KOPT-K1 (cell line): ENCODE measurements around the gene TMEM176A.
"Not testable (repeated sequence)": the region's sequence is repeated elsewhere in the genome, so short reads cannot be mapped to it uniquely, and the experiment has no call there.

Source experiments
- H3K27ac ChIP-seq: fragments of 200-600 bp; sonication (generic); 2 replicates; pipeline ENCODE4 v1.5.1; 2016; ENCODE audit warnings: antibody characterized with exemption, mild to moderate bottlenecking, low read depth, low read length; ENCODE audit not compliant: poor library complexity, severe bottlenecking
- H3K36me3 ChIP-seq: fragments of 200-600 bp; sonication (generic); 2 replicates; pipeline ENCODE4 v1.5.1; 2017; ENCODE audit warnings: antibody characterized with exemption, mild to moderate bottlenecking, low read length, moderate library complexity; ENCODE audit not compliant: insufficient read depth
- H3K9me3 ChIP-seq: fragments of 200-600 bp; sonication (generic); 2 replicates; pipeline ENCODE4 v1.5.1; 2017; ENCODE audit warnings: antibody characterized with exemption, low read length, mild to moderate bottlenecking; ENCODE audit not compliant: insufficient read depth, poor library complexity, severe bottlenecking

The TMEM176A gene

GRCh38 chr7:150800581-150801241 is at the start of gene TMEM176A:
TSS of gene TMEM176A (plus strand) at chr7:150800769. CDS start at chr7:150801551, 782 bp downstream.
- Histone ChIP-seq H3K27ac (no peak within 1 kb of the TSS), H3K9me3 (peaks cover 19% of the 10 kb centered on the region), H3K36me3 (no peaks in the 10 kb centered on the region)

GRCh38 chr7:150751702-150752101 is 48.9 kb upstream of the TMEM176A start:
- Histone ChIP-seq H3K36me3 (no peaks in the 10 kb centered on the region), H3K9me3 (no peaks in the 10 kb centered on the region)

GRCh38 chr7:150753239-150753638 is 47.3 kb upstream of the TMEM176A start:
- H3K9me3 ChIP-seq, result no peaks in the 10 kb centered on the region
- no peaks in the 10 kb centered on the region for H3K36me3 ChIP-seq
- peak overlapping the region; percentile 94 for H3K27ac ChIP-seq

More at GRCh38 chr7:150751702-150752101, 48.9 kb upstream of the TMEM176A start:
- H3K27ac ChIP-seq, result peak overlapping the region; percentile 94

- H3K36me3 ChIP-seq, result no peaks in the 10 kb centered on the region
- no peaks in the 10 kb centered on the region for H3K9me3 ChIP-seq
- peak overlapping the region; percentile 94 for H3K27ac ChIP-seq
Observed at GRCh38 chr7:150753826-150754603, 46.6 kb upstream of the TMEM176A start.

- Histone ChIP-seq H3K27ac (peak overlapping the region; percentile 94), H3K36me3 (no peaks in the 10 kb centered on the region), H3K9me3 (no peaks in the 10 kb centered on the region)
Observed at GRCh38 chr7:150754951-150755350, 45.6 kb upstream of the TMEM176A start.

GRCh38 chr7:150755473-150756099 is 45.0 kb upstream of the TMEM176A start:
- H3K36me3 ChIP-seq, result no peaks in the 10 kb centered on the region
- no peaks in the 10 kb centered on the region for H3K9me3 ChIP-seq
- H3K27ac ChIP-seq, result peak overlapping the region; percentile 94

GRCh38 chr7:150756166-150756565 is 44.4 kb upstream of the TMEM176A start:
- Histone ChIP-seq H3K27ac (peak overlapping the region; percentile 94), H3K36me3 (no peaks in the 10 kb centered on the region), H3K9me3 (peaks cover under 1% of the 10 kb centered on the region)

GRCh38 chr7:150756858-150757257 is 43.7 kb upstream of the TMEM176A start:
- Histone ChIP-seq H3K27ac (peak overlapping the region; percentile 94), H3K36me3 (no peaks in the 10 kb centered on the region), H3K9me3 (peaks cover 6% of the 10 kb centered on the region)

- H3K9me3 ChIP-seq, result peaks cover 6% of the 10 kb centered on the region
- H3K36me3 ChIP-seq, result no peaks in the 10 kb centered on the region
- H3K27ac ChIP-seq, result no peak overlapping the region
Observed at GRCh38 chr7:150759479-150759878, 41.1 kb upstream of the TMEM176A start.

- Histone ChIP-seq H3K27ac (no peak overlapping the region), H3K9me3 (peaks cover 4% of the 10 kb centered on the region), H3K36me3 (no peaks in the 10 kb centered on the region)
Observed at GRCh38 chr7:150766334-150766709, 34.2 kb upstream of the TMEM176A start.

- Histone ChIP-seq H3K36me3 (no peaks in the 10 kb centered on the region), H3K27ac (no peak overlapping the region), H3K9me3 (peaks cover 18% of the 10 kb centered on the region)
Observed at GRCh38 chr7:150769768-150770167, 30.8 kb upstream of the TMEM176A start.

GRCh38 chr7:150774131-150774530 is 26.4 kb upstream of the TMEM176A start:
- not testable (repeated sequence) for H3K36me3 ChIP-seq, H3K27ac ChIP-seq
- peaks cover 18% of the 10 kb centered on the region for H3K9me3 ChIP-seq

- Histone ChIP-seq H3K9me3 (peaks cover 11% of the 10 kb centered on the region), H3K27ac (no peak overlapping the region)
Observed at GRCh38 chr7:150778014-150778737, 22.4 kb upstream of the TMEM176A start.

GRCh38 chr7:150778738-150779301 is 21.7 kb upstream of the TMEM176A start:
- Histone ChIP-seq H3K9me3 (peaks cover 6% of the 10 kb centered on the region), H3K27ac (no peak overlapping the region), H3K36me3 (no peaks in the 10 kb centered on the region)

More at GRCh38 chr7:150778014-150778737, 22.4 kb upstream of the TMEM176A start:
- no peaks in the 10 kb centered on the region for H3K36me3 ChIP-seq
